Measurements from ENCODE around the gene HORMAD1. TPM values are rescaled to one million over a fixed set of nuclear protein-coding genes. Genes with fewer than 3 reads are reported as not detected.

Gene HORMAD1
- total and polyA plus RNA-seq, 2 donors (not counting 3 experiments of a cell fraction or from before 2014, with no cell fraction given), result not detected

GRCh38 chr1:150661156-150661555 lies 59.5 kb downstream of the HORMAD1 start:
- BruUV-seq (replicated peaks), result no TSS peak
- intact Hi-C loops (cut with micrococcal nuclease), result no loop called here
- TF ChIP-seq CTCF (IDR thresholded peaks at IDR 0.05; ENCODE audit: extremely low read depth in 1 of 2, insufficient read depth in 1 of 2, low read depth in 1 of 2, low read length in 2 of 2), result no peak
- TF ChIP-seq POLR2AphosphoS5 (IDR thresholded peaks at IDR 0.05; ENCODE audit: insufficient read depth, low read depth, low read length), result no peak
- TF ChIP-seq EZH2 (IDR thresholded peaks at IDR 0.05; ENCODE audit: borderline replicate concordance, low read depth, low read length, severe bottlenecking), result no peak
- no peak for TF ChIP-seq MAX (IDR thresholded peaks at IDR 0.05; ENCODE audit: insufficient read depth, insufficient read length)
- no peak for TF ChIP-seq GATA2 (IDR thresholded peaks at IDR 0.05; ENCODE audit: insufficient read depth, insufficient read length, low read depth, low read length)
- no peak for TF ChIP-seq MYC (IDR thresholded peaks at IDR 0.05; ENCODE audit: low read depth, low read length)
- TF ChIP-seq POLR2A (IDR thresholded peaks at IDR 0.05; ENCODE audit: low read depth, low read length), result no peak
- no peak for TF ChIP-seq FOS (IDR thresholded peaks at IDR 0.05; ENCODE audit: borderline replicate concordance, insufficient read depth, low read length)
- TF ChIP-seq JUN (IDR thresholded peaks at IDR 0.05; ENCODE audit: borderline replicate concordance, insufficient read depth, insufficient read length, low read depth), result no peak
- peaks cover 4 to 8% of the 10 kb centered on the region in 2 experiments for H3K36me3 ChIP-seq (ENCODE audit: control insufficient read depth in 2 of 2, extremely low read depth in 1 of 2, insufficient read depth in 2 of 2, low read length in 2 of 2)
- POLR2A ChIA-PET, result no interaction called here
- no peak overlapping the region for H3K27ac ChIP-seq (ENCODE audit: insufficient read depth, low read depth, low read length)
- no peaks in the 10 kb centered on the region for H3K4me1 ChIP-seq (ENCODE audit: control insufficient read depth, extremely low read depth, insufficient read depth, low read length)
- no peaks in the 10 kb centered on the region for H4K20me1 ChIP-seq (replicated peaks; ENCODE audit: control insufficient read depth, extremely low read depth, insufficient read depth, low read length)
- no peaks in the 10 kb centered on the region for H3K27me3 ChIP-seq (ENCODE audit: control insufficient read depth in 2 of 2, insufficient read depth in 2 of 2, low read length in 2 of 2)
- H3K9me3 ChIP-seq (replicated peaks; ENCODE audit: control insufficient read depth, insufficient read depth, low read length), result no peaks in the 10 kb centered on the region
- H3K4me3 ChIP-seq (replicated peaks in 1 of 3; ENCODE audit: insufficient read depth in 1 of 3, low read depth in 1 of 3, low read length in 3 of 3), result no peak overlapping the region
- no peak overlapping the region for H3K9ac ChIP-seq (replicated peaks; ENCODE audit: extremely low read depth, insufficient read depth, low read length)
- no peaks in the 10 kb centered on the region for H3K9me1 ChIP-seq (replicated peaks; ENCODE audit: control insufficient read depth, extremely low read depth, insufficient read depth, low read length)
- FAIRE-seq (no peak), DNase-seq (ENCODE audit: low read depth, low spot score) (no peak)
- H2AFZ ChIP-seq (ENCODE audit: low read depth, low read length), result no peak overlapping the region
- dilution Hi-C loops (cut with MboI; ENCODE audit: extremely low pct_ligation_motif_present, low sequenced_read_pairs), result loop anchor here (10.0 kb wide), 1 partner anchor 86 kb away; the partner anchor contains the start of gene MCL1
- no peaks in the 10 kb centered on the region for H3K79me2 ChIP-seq (ENCODE audit: control insufficient read depth, insufficient read depth, low read length)
- H3K4me2 ChIP-seq (ENCODE audit: insufficient read depth, low read length), result no peak overlapping the region
- CTCF ChIA-PET, result interaction anchor here (1.3 kb wide), 1 partner anchor 152 kb away, joined by 3 read pairs; no protein-coding TSS in a partner anchor

All from endothelial cell of umbilical vein (primary cell).